Prostate gland (tissue), 2 donors: ENCODE results near the gene BANP. TPM values are rescaled to one million over a fixed set of nuclear protein-coding genes. Genes with fewer than 3 reads are reported as not detected.
"Not testable (repeated sequence)": the region's sequence is repeated elsewhere in the genome, so short reads cannot be mapped to it uniquely, and the experiment has no call there.

Experiments used
- DNase-seq: peaks from one replicate; pipeline ENCODE4 v3.0.0-alpha.2; 2019; ENCODE audit warnings: low spot score
- H3K27ac ChIP-seq, 2 donors: fragments of 200-600 bp; sonication (generic); 2 replicates each; pipeline ENCODE4 v1.5.1; 2017 to 2019
- H3K27me3 ChIP-seq: fragments of 200-600 bp; sonication (generic); replicated peaks from 2 replicates; pipeline ENCODE4 v1.5.1; 2019; ENCODE audit not compliant: insufficient read depth
- H3K36me3 ChIP-seq, 2 donors: fragments of 200-600 bp; sonication (generic); 1 replicate in 1 of 2; 2 replicates in 1 of 2; pipeline versions ENCODE4 v1.5.1 to v1.8.1; 2017 to 2019
- H3K4me1 ChIP-seq: fragments of 200-600 bp; sonication (generic); replicated peaks from 2 replicates; pipeline ENCODE4 v1.5.1; 2019
- H3K4me3 ChIP-seq, 2 donors: fragments of 200-600 bp; sonication (generic); 2 replicates each; pipeline ENCODE4 v1.5.1; 2017 to 2019
- H3K9me3 ChIP-seq: fragments of 200-600 bp; sonication (generic); 2 replicates; pipeline ENCODE4 v1.5.1; 2017
- WGBS: methylation state at CpG from one replicate; pipeline ENCODE4 v1.1.5; 2018; 5-methylcytosine and 5-hydroxymethylcytosine counted together
- intact Hi-C: fragments of 100-400 bp; cut with DNase I; formaldehyde crosslinking; loops from one replicate; pipeline ENCODE4 v1.14.2; 2022
- total RNA-seq, 2 donors: library from RNA; depleted of rRNA; stranded (reverse); fragments of >200 nt; gene quantifications; one replicate each; pipeline ENCODE4 v1.1.0, GENCODE V29; 2016

The BANP gene
- total RNA-seq, 2 donors from 2014 or later: 32.2 to 47.3 TPM

DNA sequence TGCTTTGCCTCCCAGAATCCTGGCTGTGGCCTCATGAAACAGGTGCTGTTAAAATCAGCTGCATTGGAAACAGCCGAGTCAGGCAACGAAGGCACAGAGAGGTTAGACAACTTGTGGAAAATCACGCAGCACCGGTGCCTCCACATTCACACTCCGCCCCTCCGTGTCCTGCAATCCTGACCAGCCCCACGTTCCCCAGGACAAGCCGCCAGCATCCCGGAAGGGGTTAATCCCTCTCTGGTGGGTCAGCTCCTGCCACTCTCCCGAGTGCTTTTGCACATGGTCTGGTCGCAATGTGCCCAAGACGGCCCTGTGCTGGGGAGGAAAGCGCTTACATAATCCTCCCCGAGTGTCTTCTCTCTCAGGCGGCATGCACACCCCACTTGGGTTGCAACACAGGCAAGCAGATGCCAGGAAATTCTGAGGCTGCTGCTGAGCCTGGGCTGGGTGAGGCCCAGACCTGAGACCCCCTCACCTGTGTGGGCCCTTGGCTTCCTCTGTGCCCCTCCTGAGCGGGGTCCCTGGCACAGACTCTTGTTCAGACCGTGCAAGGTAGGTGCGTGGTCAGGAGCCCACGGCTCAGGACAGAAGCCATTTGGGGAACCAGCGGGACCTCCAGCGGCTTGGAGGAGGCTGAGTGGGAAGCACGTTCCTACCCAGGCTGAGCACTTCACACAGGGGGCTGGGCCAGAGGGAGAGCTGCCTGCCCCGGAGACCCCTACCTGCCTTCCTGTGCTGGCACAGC is 138.6 kb downstream of the BANP start:
- intact Hi-C loops, H3K36me3 ChIP-seq, DNase-seq, H3K4me3 ChIP-seq, H3K27me3 ChIP-seq, H3K9me3 ChIP-seq, H3K4me1 ChIP-seq, H3K27ac ChIP-seq: not testable (repeated sequence)
- WGBS: 78% methylated on average over 23 of the region's 23 CpGs

DNA sequence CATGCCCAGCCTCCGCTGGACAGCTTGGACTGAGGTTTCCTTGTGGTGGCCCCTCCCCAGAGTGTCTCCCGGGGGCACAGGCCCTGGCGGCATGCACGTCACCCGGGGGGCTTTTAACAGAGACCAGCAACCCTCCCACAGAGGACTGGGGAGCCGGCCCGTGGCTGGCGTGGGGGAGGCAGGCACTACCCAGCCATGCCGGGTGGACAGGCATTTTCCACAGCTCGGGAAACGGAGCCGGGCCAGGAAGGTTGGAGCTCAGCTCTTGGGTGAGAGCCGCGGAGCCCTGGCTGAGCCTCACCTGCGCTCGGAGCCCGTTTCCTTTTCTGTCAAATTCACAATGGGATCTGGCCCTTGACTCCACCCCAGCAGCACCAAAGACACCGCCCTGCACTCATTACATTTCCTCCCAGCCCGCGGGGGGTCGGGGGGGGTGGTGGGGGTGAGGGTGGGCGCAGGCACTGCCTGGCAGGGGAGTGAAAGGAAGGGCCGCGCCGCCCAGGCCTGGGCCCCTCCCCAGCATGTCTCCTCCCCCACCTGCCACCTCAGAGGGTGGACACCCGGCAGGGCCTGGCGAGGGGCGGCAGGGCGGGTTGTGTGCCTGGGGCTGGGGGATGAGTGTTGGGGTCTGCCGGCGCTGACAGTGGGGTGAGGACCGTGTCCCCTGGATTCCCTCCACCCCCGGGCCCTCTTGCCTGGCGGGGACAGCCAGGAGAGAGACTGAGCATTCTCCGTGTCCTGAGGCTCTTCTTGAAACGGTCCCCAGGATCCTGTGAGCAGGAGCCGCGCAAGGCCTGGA is 139.3 kb downstream of the BANP start:
- H3K4me1 ChIP-seq, H3K9me3 ChIP-seq, DNase-seq, H3K27me3 ChIP-seq, H3K4me3 ChIP-seq, H3K36me3 ChIP-seq, intact Hi-C loops, H3K27ac ChIP-seq: not testable (repeated sequence)
- 54% methylated on average over 34 of the region's 38 CpGs for WGBS

GRCh38 chr16:88091221-88091971 is 140.2 kb downstream of the BANP start:
- H3K27ac ChIP-seq: not testable (repeated sequence)

DNA sequence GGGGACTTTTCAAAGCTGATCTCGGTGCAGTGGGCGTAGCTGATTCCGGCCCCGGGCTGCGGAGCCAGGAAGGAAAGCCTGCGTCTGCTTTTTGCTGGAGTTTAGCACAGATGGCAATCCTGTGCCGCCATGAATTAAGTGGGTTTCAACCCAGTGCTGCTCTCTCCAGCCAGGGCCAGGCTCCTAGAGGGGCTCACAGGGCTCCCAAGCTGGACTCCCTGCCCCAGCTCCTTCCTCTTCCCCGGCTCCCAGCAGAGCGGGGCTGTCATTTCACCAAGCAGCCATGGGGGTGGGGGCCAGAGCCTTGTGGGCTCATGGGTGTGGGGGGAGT is 140.7 kb downstream of the BANP start:
- WGBS: 62% methylated on average over 9 of the region's 9 CpGs
- H3K4me3 ChIP-seq, H3K9me3 ChIP-seq, intact Hi-C loops, H3K4me1 ChIP-seq, H3K27me3 ChIP-seq, H3K27ac ChIP-seq, H3K36me3 ChIP-seq, DNase-seq: not testable (repeated sequence)

More at GRCh38 chr16:88091221-88091971, 140.2 kb downstream of the BANP start:
- H3K4me3 ChIP-seq, H3K36me3 ChIP-seq, intact Hi-C loops, H3K4me1 ChIP-seq, DNase-seq, H3K9me3 ChIP-seq, H3K27me3 ChIP-seq: not testable (repeated sequence)
- 76% methylated on average over 14 of the region's 35 CpGs for WGBS

- WGBS: 50% methylated on average over 20 of the region's 34 CpGs
- H3K27ac ChIP-seq, H3K36me3 ChIP-seq, intact Hi-C loops, H3K4me3 ChIP-seq, H3K9me3 ChIP-seq, H3K4me1 ChIP-seq, DNase-seq, H3K27me3 ChIP-seq: not testable (repeated sequence)
Observed at GRCh38 chr16:88092791-88093555, 141.7 kb downstream of the BANP start.

GRCh38 chr16:88093556-88094252 is 142.5 kb downstream of the BANP start:
- H3K9me3 ChIP-seq, DNase-seq, H3K27me3 ChIP-seq, H3K36me3 ChIP-seq, H3K4me3 ChIP-seq, intact Hi-C loops, H3K4me1 ChIP-seq, H3K27ac ChIP-seq: not testable (repeated sequence)
- WGBS: 55% methylated on average over 25 of the region's 25 CpGs

DNA sequence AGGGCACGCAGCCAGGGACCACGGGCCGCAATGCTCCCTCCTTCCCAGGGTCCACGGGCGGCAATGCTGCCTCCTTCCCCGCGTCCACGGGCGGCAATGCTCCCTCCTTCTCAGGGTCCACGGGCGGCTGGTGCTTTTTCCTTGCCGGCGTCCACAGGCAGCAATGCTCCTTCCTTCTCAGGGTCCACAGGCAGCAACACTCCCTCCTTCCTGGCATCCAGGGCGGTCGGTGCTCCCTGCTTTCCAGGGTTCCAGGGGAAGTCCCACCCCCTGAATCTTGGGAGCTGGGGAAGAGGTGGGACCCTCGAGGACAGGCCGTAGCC is 143.0 kb downstream of the BANP start:
- intact Hi-C loops, H3K4me1 ChIP-seq, H3K27ac ChIP-seq, DNase-seq, H3K4me3 ChIP-seq, H3K36me3 ChIP-seq, H3K9me3 ChIP-seq, H3K27me3 ChIP-seq: not testable (repeated sequence)
- 82% methylated on average over 17 of the region's 17 CpGs for WGBS

DNA sequence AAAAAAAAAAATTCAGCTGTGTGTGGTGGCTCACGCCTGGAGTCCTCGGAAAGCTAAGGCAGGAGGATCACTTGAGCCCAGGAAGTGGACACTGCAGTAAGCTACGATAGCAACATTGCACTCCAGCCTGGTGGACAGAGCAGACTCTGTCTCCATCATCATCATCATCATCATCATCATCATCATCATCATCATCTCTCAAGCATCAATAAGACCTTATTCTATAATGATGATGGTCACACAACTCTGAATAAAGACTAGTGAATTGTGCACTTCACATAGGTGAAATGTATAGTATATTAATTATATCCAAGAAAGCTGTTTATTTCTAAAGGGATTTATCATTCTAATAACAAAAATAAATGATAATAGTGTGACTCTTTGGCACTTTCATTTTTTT is 143.7 kb downstream of the BANP start:
- DNase-seq, H3K9me3 ChIP-seq, H3K4me1 ChIP-seq, H3K36me3 ChIP-seq, H3K27ac ChIP-seq, intact Hi-C loops, H3K27me3 ChIP-seq, H3K4me3 ChIP-seq: not testable (repeated sequence)
- 90% methylated on average over 3 of the region's 3 CpGs for WGBS

- H3K4me3 ChIP-seq, H3K27ac ChIP-seq, DNase-seq, H3K4me1 ChIP-seq, H3K27me3 ChIP-seq, H3K9me3 ChIP-seq, intact Hi-C loops, H3K36me3 ChIP-seq: not testable (repeated sequence)
- 81% methylated on average over 2 of the region's 2 CpGs for WGBS
Observed at GRCh38 chr16:88096659-88097058, 145.4 kb downstream of the BANP start.

GRCh38 chr16:88098731-88099562 is 147.7 kb downstream of the BANP start:
- H3K27ac ChIP-seq, H3K9me3 ChIP-seq, H3K4me1 ChIP-seq, H3K36me3 ChIP-seq, H3K4me3 ChIP-seq, DNase-seq, intact Hi-C loops, H3K27me3 ChIP-seq: not testable (repeated sequence)
- whole genome bisulfite sequencing: 87% methylated on average over 25 of the region's 25 CpGs
